Measurements from ENCODE around the gene INVS. TPM values are rescaled to one million over a fixed set of nuclear protein-coding genes. Genes with fewer than 3 reads are reported as not detected.

INVS gene
- total RNA-seq, 2 experiments from 2014 or later = 10.5 to 12.1 TPM

DNA sequence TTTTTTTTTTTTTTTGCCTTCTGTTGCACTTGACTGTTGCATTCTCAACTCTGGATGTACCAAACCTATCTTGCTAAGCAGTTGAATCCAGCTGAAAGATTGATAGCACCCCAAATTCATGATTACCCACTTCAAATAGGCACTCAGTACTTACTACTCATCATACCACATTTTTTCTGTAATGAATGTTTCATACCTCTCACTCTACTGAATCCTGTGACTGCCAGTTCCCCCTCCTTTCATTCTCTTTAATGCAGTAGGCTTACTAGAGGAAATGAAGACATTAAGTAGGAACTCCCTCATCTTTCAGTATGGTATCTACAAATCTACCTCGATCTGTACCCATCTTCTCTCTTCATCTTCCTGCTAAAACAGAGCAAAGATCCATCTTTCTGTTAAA lies 6.8 kb downstream of the INVS start:
- intact Hi-C loops (cut with micrococcal nuclease) = loop anchor here (2.0 to 10.0 kb wide), 2 partner anchors 15 to 219 kb away; no protein-coding TSS in a partner anchor
- DNase-seq = no peak
- Mint-ChIP-seq H3K4me1 (ENCODE audit: low read depth) (peaks cover 9% of the 10 kb centered on the region), H3K27ac (no peak overlapping the region), H3K9me3 (no peaks in the 10 kb centered on the region), H3K36me3 (peaks cover 10% of the 10 kb centered on the region), H3K27me3 (no peaks in the 10 kb centered on the region), H3K4me3 (no peak overlapping the region)
- CTCF ChIA-PET = no interaction called here
- POLR2A ChIA-PET = no interaction called here

DNA sequence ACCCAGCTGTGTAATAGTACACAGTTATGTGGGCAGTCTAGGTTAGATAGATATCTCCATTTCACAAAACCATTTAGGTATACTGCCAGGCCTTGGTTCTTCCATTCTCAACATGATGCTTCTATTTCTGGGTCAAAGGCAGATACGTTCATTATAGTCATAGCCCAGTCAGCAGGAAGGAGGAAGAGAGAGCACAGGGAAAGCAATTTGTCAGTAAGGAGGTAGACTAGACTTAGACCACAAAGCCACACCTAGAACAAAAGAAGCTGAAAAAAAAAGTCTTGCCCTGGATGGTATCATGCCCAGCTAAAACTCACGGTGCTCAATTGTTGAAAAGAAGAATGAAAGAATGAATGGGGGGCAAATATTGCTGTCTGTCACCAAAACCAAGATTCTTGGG lies 7.6 kb downstream of the INVS start:
- ChIA-PET POLR2A (no interaction called here), CTCF (no interaction called here)
- H3K4me1 Mint-ChIP-seq (ENCODE audit: low read depth) = peaks cover 9% of the 10 kb centered on the region
- intact Hi-C loops (cut with micrococcal nuclease) = loop anchor here (2.0 to 10.0 kb wide), 2 partner anchors 14 to 218 kb away; no protein-coding TSS in a partner anchor
- H3K4me3 Mint-ChIP-seq = no peak overlapping the region
- peaks cover 10% of the 10 kb centered on the region for H3K36me3 Mint-ChIP-seq
- DNase-seq = no peak
- no peaks in the 10 kb centered on the region for H3K9me3 Mint-ChIP-seq
- no peaks in the 10 kb centered on the region for H3K27me3 Mint-ChIP-seq
- no peak overlapping the region for H3K27ac Mint-ChIP-seq

DNA sequence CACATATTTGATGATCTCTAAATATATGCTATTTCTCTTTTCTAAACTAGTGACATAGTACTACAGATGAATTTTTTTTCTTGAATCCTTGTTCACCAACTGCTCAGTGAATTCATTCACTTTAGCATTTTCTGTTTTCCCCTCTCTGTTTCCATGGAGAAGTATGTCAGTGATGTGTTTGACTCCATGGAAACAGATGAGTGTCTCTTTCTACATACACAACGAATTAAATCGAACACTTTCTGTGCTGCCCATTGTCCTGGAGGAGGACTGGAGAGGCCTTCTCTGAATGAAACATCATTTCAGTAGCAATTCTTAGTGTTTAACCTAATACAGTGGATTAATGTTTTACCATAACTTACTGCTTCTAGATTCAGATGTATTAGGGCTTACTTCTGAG lies 9.5 kb downstream of the INVS start:
- ChIA-PET CTCF (no interaction called here), POLR2A (no interaction called here)
- Mint-ChIP-seq H3K4me1 (ENCODE audit: low read depth) (peaks cover 10% of the 10 kb centered on the region), H3K36me3 (peaks cover 8% of the 10 kb centered on the region), H3K27ac (no peak overlapping the region), H3K27me3 (no peaks in the 10 kb centered on the region), H3K4me3 (no peak overlapping the region), H3K9me3 (no peaks in the 10 kb centered on the region)
- DNase-seq = no peak
- intact Hi-C loops (cut with micrococcal nuclease) = loop anchor here (10.0 kb wide), 1 partner anchor 216 kb away; no protein-coding TSS in a partner anchor

DNA sequence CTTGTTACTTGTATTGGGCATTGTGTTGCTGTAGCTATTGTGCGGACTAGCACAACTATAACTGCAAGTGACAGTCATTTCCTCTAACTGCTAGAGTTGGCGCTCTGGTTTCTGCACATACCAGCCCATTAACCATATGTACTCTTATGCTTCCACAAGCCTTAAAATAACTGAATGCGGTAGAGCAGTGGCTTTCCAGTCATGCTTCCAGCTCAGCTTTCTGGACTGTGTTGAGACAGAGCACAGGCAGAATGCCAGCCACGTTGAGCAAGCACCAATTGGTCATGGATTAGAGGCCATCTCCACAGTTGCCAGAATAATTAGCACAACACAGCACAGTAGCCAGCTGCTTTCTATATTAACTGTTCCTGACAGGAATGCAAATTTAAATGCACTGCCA lies 12.2 kb downstream of the INVS start:
- intact Hi-C loops (cut with micrococcal nuclease) = no loop called here
- Mint-ChIP-seq H3K4me1 (ENCODE audit: low read depth) (peaks cover 2% of the 10 kb centered on the region), H3K36me3 (peaks cover 10% of the 10 kb centered on the region), H3K27ac (no peak overlapping the region), H3K9me3 (no peaks in the 10 kb centered on the region), H3K27me3 (no peaks in the 10 kb centered on the region), H3K4me3 (no peak overlapping the region)
- ChIA-PET CTCF (no interaction called here), POLR2A (no interaction called here)
- DNase-seq = no peak

DNA sequence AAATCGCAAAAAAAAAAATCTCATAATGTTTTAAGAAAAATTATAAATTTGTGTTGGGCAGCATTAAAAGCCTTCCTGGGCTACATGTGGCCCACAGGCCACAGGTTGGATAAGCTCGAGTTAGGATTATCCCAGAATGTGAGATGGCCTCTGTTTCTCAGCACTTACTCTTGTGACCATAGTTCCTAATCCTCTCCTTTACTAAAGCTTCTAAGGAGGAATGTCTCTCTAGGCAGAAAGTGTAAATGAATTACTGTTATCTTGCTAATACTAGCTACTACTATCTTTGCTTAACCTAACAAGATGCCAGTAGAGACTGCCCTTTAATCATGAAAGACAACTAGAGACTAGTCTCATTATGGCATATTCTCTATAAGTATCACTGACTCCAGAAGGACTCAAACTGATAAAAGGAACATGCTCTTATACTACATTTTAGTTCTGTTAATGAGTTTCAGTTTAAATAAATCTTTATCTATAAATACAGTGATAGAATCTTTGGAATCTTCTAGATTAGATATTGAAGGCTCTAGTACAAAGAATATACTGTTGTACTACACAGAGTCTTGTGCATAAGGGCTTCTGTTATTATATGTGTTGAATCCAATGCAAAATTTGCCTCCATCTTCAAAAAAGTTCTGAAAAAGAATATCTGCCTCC lies 13.8 kb downstream of the INVS start:
- ChIA-PET POLR2A (interaction anchor here (0.6 kb wide), 1 partner anchor 573 kb away, joined by 3 read pairs; no protein-coding TSS in a partner anchor), CTCF (no interaction called here)
- H3K27me3 Mint-ChIP-seq = no peaks in the 10 kb centered on the region

DNA sequence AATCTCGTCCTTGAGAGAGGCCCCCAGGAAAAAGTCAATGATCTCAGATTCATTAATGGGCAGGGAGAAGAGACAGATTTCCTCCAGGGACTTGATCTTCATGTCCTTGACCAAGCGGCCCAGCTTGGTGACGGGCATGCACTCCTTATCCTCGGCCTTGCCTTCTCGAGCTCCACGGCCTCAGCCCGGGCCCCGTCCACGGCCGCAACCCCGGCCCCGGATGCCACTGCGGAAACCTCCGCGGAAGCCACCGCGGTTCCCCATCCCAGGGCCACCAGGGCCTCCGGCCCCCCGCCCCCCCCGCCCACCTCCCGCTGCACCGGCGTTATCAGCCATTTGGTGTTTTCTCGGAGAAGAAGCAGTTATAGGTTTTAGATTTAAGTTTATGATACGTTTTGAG lies 18.3 kb downstream of the INVS start:
- ChIA-PET POLR2A (no interaction called here), CTCF (no interaction called here)
- no peak for DNase-seq
- intact Hi-C loops (cut with micrococcal nuclease) = no loop called here
- H3K27ac Mint-ChIP-seq = no peak overlapping the region
- no peaks in the 10 kb centered on the region for H3K9me3 Mint-ChIP-seq
- H3K4me3 Mint-ChIP-seq = no peak overlapping the region
- peaks cover 10% of the 10 kb centered on the region for H3K36me3 Mint-ChIP-seq
- H3K4me1 Mint-ChIP-seq (ENCODE audit: low read depth) = peaks cover 14% of the 10 kb centered on the region
- no peaks in the 10 kb centered on the region for H3K27me3 Mint-ChIP-seq

More for the DNA sequence above, 13.8 kb downstream of the INVS start:
- intact Hi-C loops (cut with micrococcal nuclease) = no loop called here
- Mint-ChIP-seq H3K27ac (no peak overlapping the region), H3K36me3 (peaks cover 10% of the 10 kb centered on the region), H3K4me1 (ENCODE audit: low read depth) (peaks cover 2% of the 10 kb centered on the region), H3K4me3 (no peak overlapping the region), H3K9me3 (no peaks in the 10 kb centered on the region)
- no peak for DNase-seq

DNA sequence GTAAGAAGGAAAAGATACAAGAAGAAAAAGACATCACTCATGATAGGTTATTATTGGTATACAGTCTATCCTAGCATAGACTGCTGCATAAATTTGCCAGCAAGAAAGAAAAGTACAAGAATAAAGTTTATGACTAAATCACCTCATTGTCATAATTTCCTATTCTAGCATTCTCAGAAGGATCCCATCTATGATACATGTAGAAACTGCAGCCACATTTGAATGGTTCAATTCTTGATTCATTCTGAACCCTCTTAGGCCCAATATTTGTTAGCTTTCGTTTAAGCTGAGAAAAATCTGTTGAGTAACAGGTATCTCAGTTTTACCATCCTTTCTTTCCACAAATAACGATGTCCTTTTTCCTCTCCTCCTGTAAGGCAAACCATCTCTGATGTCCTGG lies 21.2 kb downstream of the INVS start:
- no peak overlapping the region for H3K4me3 Mint-ChIP-seq
- no peak overlapping the region for H3K27ac Mint-ChIP-seq
- intact Hi-C loops (cut with micrococcal nuclease) = loop anchor here (1.0 to 2.0 kb wide), 2 partner anchors 13 to 37 kb away; no protein-coding TSS in a partner anchor
- no peak for DNase-seq
- peaks cover 12% of the 10 kb centered on the region for H3K4me1 Mint-ChIP-seq (ENCODE audit: low read depth)
- ChIA-PET CTCF (no interaction called here), POLR2A (no interaction called here)
- no peaks in the 10 kb centered on the region for H3K27me3 Mint-ChIP-seq
- peaks cover 10% of the 10 kb centered on the region for H3K36me3 Mint-ChIP-seq
- no peaks in the 10 kb centered on the region for H3K9me3 Mint-ChIP-seq

DNA sequence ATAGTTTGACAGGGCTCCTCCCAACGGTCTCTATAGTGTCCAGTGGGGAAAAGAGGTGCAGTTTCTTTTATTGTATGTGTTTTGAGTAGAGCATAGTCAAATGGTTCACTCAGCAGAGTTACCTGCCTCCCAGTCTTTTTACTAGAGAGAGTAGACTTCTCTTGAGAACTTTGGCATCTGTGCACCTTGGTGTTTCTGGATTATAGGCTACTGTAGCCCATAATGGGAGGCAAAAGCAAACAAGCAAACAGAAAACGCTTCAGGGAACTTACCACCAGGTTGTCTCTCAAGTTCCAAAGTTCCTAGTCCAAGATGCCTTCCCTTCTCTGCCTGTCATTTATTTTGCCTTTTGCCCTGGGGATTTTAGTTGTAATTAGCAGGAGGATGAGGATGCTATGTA lies 26.2 kb downstream of the INVS start:
- DNase-seq = no peak
- no peaks in the 10 kb centered on the region for H3K9me3 Mint-ChIP-seq
- H3K36me3 Mint-ChIP-seq = peaks cover 8% of the 10 kb centered on the region
- intact Hi-C loops (cut with micrococcal nuclease) = no loop called here
- CTCF ChIA-PET = no interaction called here
- POLR2A ChIA-PET = no interaction called here
- no peak overlapping the region for H3K4me3 Mint-ChIP-seq
- no peaks in the 10 kb centered on the region for H3K27me3 Mint-ChIP-seq
- peaks cover 5% of the 10 kb centered on the region for H3K4me1 Mint-ChIP-seq (ENCODE audit: low read depth)
- no peak overlapping the region for H3K27ac Mint-ChIP-seq

DNA sequence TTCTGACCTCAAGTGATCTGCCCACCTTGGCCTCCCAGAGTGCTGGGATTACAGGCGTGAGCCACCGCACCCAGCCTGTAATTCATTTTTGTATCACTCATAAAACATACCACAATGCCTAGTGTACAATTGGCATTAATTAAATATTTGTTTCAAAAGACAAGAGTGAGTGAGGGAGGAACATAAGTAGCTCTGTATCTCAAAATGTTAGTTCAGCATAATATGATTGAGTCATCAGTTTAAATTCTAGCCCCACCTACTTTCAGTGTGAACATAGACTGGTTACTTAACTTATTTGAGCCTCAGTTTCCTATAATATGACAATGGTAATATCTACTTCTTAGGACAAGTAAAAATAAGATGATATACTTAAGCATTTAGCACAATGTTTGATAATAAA lies 26.9 kb downstream of the INVS start:
- ChIA-PET CTCF (no interaction called here), POLR2A (no interaction called here)
- intact Hi-C loops (cut with micrococcal nuclease) = no loop called here
- Mint-ChIP-seq H3K4me3 (no peak overlapping the region), H3K27ac (no peak overlapping the region), H3K27me3 (no peaks in the 10 kb centered on the region), H3K9me3 (no peaks in the 10 kb centered on the region), H3K36me3 (peaks cover 8% of the 10 kb centered on the region), H3K4me1 (ENCODE audit: low read depth) (no peaks in the 10 kb centered on the region)
- no peak for DNase-seq

DNA sequence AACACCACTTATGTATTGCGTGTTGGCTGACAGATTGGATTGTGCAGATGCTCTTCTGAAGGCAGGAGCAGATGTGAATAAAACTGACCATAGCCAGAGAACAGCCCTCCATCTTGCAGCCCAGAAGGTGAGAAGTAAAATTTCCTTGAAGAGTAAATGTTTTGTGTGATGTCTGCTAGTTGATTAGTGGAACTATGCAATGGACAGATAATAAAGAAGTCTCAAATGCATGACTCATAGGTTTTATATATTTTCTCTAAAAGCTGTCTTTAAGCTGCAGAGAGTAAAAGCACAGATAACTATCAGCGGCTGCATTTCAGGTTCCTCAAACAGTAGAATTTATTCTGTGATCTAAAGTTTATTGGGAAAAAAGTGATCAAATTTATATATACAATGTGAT lies 27.4 kb downstream of the INVS start:
- no peak for DNase-seq
- Mint-ChIP-seq H3K9me3 (no peaks in the 10 kb centered on the region), H3K4me1 (ENCODE audit: low read depth) (no peaks in the 10 kb centered on the region), H3K27me3 (no peaks in the 10 kb centered on the region), H3K36me3 (peaks cover 6% of the 10 kb centered on the region), H3K4me3 (no peak overlapping the region), H3K27ac (no peak overlapping the region)
- intact Hi-C loops (cut with micrococcal nuclease) = no loop called here
- ChIA-PET POLR2A (interaction anchor here (0.6 kb wide), 1 partner anchor 56 kb away, joined by 5 read pairs; no protein-coding TSS in a partner anchor), CTCF (no interaction called here)

DNA sequence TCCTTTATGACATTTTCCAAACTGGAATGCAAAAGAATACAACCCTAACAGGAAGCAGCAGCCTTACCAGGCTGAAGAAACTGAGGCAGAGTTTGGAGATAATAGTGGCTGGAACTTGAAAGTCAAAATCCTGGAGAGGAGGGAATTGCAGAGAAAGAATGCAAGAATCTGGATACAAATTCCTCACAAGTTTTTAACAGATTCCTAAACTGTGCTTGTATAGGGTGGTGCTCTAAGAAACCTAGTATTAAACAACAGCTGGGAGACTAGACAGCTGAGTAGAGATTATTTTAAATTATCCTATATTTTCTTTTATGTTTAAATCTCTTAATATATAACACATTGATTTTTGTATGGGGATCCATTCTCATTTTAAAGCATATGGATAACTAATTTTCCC lies 30.7 kb downstream of the INVS start:
- CTCF ChIA-PET = no interaction called here

DNA sequence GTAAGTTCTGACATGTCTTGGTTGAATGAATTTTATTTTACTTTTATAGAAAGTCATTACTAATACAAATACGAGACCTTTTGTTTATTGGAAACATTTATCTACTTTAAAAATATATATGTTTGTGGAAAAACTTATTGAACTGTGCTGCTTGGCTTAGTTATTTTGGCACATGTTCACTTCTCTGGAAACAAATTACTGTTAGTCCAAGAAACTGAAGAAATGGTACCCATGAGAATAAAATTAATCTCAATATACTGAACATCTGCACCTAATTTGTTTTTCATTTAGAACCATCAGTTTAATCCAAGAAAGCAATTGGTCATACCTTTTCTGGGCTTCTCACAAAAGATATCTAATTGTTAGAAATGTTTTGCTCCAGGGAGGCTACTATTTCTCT lies 32.2 kb downstream of the INVS start:
- H3K27ac Mint-ChIP-seq = no peak overlapping the region
- POLR2A ChIA-PET = no interaction called here
- intact Hi-C loops (cut with micrococcal nuclease) = no loop called here
- H3K27me3 Mint-ChIP-seq = no peaks in the 10 kb centered on the region
- DNase-seq = no peak
- H3K4me1 Mint-ChIP-seq (ENCODE audit: low read depth) = peaks cover 4% of the 10 kb centered on the region
- no peak overlapping the region for H3K4me3 Mint-ChIP-seq
- CTCF ChIA-PET = no interaction called here
- no peaks in the 10 kb centered on the region for H3K9me3 Mint-ChIP-seq
- H3K36me3 Mint-ChIP-seq = peaks cover 20% of the 10 kb centered on the region

More for the DNA sequence above, 30.7 kb downstream of the INVS start:
- Mint-ChIP-seq H3K4me1 (ENCODE audit: low read depth) (peaks cover 4% of the 10 kb centered on the region), H3K27me3 (no peaks in the 10 kb centered on the region), H3K36me3 (peaks cover 22% of the 10 kb centered on the region), H3K4me3 (no peak overlapping the region), H3K27ac (no peak overlapping the region), H3K9me3 (no peaks in the 10 kb centered on the region)
- intact Hi-C loops (cut with micrococcal nuclease) = no loop called here
- POLR2A ChIA-PET = no interaction called here
- no peak for DNase-seq

DNA sequence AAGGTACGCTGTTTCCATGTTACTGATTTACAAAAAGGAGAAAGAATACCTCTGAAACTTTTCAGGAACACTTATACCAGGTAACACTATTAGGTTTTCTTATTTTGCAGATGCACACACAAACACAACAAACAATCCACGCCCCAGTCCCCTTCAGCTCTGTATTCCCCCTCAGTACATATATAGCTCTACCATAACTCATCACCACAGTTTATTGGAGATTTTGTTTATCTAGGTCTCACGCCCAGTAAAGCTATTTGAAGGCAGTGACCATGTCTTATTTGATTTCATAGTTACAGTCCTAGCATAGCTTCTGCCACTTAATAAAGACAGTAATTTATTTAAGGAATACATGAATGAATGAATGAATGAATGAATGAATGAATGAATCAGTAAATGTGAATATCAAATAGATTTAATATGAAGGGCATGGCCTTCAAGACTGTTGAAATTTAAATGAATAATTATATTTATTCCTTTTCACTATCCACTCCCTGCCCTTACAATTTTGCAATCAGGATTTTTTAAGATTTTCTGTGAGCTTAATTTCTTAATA lies 32.9 kb downstream of the INVS start:
- no peak for DNase-seq
- H3K27ac Mint-ChIP-seq = no peak overlapping the region
- intact Hi-C loops (cut with micrococcal nuclease) = no loop called here
- no peak overlapping the region for H3K4me3 Mint-ChIP-seq
- no peaks in the 10 kb centered on the region for H3K27me3 Mint-ChIP-seq
- POLR2A ChIA-PET = no interaction called here
- H3K36me3 Mint-ChIP-seq = peaks cover 20% of the 10 kb centered on the region
- CTCF ChIA-PET = interaction anchor here (0.8 kb wide), 1 partner anchor 121 kb away, joined by 3 read pairs; no protein-coding TSS in a partner anchor
- peaks cover 4% of the 10 kb centered on the region for H3K4me1 Mint-ChIP-seq (ENCODE audit: low read depth)
- H3K9me3 Mint-ChIP-seq = no peaks in the 10 kb centered on the region

Measured in activated CD4-positive, alpha-beta memory T cell treated with anti-CD3 and anti-CD28 coated beads for 36 hours (primary cell).